ENCODE measurements around the gene NBDY.
"Not testable (repeated sequence)": the region's sequence is repeated elsewhere in the genome, so short reads cannot be mapped to it uniquely, and the experiment has no call there.

NBDY gene, protein sequence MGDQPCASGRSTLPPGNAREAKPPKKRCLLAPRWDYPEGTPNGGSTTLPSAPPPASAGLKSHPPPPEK

DNA sequence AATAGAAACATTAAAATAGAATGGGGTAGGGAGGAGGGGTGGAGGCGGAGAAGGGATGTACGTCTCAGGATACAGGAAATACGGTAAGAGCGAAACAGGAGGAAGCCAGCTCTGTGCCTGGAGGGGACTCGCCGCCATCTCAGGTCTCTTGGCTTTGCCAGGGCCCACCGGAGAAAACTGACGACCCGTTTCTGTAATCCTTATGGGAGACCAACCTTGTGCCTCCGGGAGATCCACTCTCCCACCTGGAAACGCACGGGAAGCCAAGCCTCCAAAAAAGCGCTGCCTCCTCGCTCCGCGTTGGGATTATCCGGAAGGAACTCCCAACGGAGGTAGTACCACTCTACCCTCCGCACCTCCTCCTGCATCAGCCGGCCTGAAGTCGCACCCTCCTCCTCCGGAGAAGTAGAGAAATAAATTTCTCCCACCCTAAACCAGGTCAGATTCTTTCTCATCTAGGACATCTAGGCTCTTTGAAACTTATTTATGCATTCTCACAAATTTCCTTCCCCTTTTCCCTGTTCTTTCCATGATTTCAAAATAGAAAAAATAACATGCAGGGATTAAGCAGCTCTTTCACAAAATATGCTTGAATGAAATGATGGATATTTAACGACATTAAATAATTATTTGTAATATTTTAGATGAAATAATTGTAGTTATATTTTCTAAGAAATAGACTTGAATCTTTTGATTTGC is at the start of gene NBDY:
Gene NBDY (plus strand): TSS at position 92 of the 699 bp plus-strand sequence. CDS start 111 bp downstream, at position 203.
- TF ChIP-seq, protein P1, sequence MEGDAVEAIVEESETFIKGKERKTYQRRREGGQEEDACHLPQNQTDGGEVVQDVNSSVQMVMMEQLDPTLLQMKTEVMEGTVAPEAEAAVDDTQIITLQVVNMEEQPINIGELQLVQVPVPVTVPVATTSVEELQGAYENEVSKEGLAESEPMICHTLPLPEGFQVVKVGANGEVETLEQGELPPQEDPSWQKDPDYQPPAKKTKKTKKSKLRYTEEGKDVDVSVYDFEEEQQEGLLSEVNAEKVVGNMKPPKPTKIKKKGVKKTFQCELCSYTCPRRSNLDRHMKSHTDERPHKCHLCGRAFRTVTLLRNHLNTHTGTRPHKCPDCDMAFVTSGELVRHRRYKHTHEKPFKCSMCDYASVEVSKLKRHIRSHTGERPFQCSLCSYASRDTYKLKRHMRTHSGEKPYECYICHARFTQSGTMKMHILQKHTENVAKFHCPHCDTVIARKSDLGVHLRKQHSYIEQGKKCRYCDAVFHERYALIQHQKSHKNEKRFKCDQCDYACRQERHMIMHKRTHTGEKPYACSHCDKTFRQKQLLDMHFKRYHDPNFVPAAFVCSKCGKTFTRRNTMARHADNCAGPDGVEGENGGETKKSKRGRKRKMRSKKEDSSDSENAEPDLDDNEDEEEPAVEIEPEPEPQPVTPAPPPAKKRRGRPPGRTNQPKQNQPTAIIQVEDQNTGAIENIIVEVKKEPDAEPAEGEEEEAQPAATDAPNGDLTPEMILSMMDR (IDR thresholded peaks at IDR 0.05; ENCODE audit: low read length, missing control alignments), result no peak
- H3K4me3 ChIP-seq (replicated peaks; ENCODE audit: low read depth, low read length), result peak within 1 kb of the TSS; percentile 75
- peak; percentile 57 for DNase-seq (ENCODE audit: low read depth)

DNA sequence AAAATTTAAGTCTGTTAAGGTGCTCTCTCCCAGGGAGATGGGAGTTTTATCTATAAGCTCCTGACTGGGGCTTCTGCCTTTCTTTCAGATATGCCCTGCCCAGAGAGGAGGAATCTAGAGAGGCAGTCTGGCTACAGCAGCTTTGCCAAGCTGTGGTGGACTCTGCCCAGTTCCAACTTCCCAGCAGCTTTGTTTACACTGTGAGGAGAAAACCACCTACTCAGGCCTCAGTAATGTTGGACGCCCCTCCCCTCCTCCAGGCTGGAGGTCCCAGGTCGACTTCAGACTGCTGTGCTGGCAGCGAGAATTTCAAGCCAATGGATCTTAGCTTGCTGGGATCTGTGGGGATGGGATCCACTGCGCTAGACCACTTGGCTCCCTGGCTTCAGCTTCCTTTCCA is 24.5 kb upstream of the NBDY start:
- not testable (repeated sequence) for H3K4me3 ChIP-seq (replicated peaks; ENCODE audit: low read depth, low read length); DNase-seq (ENCODE audit: low read depth)

DNA sequence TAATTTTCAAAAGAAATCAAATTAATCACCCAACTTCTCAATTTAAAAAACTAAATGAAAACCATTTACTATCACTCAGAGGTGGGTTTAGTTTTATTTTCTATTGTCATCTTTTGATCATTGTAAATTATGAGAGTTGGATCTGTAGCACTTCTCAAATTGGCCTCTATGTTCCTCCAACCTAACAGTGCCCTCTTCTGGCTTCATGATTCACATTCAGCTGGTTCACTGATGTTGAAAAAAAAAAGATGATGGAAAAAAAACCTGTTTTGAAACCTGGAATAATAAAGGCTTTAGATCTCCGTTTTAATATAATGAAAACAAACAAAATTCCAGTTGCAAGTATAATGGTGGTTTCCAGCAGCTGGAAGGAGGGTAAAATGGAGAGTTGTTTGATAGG is 2.4 kb upstream of the NBDY start:
- peak; percentile 70 for DNase-seq (ENCODE audit: low read depth)
- TF ChIP-seq, protein P1 (IDR thresholded peaks at IDR 0.05; ENCODE audit: low read length, missing control alignments), result peak; percentile 60
- H3K4me3 ChIP-seq (replicated peaks; ENCODE audit: low read depth, low read length), result no peak overlapping the region

DNA sequence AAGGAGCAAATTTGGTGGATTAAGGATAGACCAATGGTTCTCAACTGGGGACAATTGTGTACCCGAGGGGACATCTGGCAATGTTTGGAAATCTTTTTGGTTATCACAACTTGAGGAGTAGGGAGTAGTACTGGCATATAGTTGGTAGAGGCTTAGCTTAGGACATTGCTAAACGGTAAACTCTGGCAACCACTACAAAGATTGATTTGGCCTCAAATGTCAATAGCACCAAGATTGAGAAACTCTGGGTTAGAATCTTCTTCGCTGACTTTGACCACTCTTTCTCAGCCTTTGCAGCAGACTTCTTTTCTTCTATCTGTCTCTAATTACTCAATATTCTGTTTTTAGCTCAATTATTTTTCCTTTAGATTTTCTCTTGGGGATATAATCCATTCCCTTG is 1.5 kb upstream of the NBDY start:
- TF ChIP-seq, protein P1 (IDR thresholded peaks at IDR 0.05; ENCODE audit: low read length, missing control alignments), result no peak
- DNase-seq (ENCODE audit: low read depth), result no peak
- no peak overlapping the region for H3K4me3 ChIP-seq (replicated peaks; ENCODE audit: low read depth, low read length)

DNA sequence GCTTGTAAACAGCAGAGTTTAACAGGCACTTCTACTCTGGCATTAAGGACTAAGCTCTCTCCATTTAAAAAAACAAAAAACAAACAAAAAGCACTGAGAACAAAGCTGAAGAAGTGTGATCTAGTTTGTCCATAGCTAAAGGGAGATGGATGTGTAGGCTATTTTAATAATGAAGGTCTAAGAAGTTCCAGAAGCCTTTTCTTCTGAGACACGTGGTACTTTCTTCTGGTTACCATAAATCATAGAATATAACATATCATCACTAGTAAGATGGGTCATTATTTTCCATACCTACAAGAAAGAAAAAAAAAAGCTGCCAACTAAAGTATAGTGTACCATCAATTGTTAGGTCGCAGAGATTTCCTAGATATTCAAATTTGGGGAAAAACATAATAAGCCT is 722 bp upstream of the NBDY start:
- TF ChIP-seq, protein P1 (IDR thresholded peaks at IDR 0.05; ENCODE audit: low read length, missing control alignments), result no peak
- H3K4me3 ChIP-seq (replicated peaks; ENCODE audit: low read depth, low read length), result peak overlapping the region; percentile 75
- DNase-seq (ENCODE audit: low read depth), result peak; percentile 22

DNA sequence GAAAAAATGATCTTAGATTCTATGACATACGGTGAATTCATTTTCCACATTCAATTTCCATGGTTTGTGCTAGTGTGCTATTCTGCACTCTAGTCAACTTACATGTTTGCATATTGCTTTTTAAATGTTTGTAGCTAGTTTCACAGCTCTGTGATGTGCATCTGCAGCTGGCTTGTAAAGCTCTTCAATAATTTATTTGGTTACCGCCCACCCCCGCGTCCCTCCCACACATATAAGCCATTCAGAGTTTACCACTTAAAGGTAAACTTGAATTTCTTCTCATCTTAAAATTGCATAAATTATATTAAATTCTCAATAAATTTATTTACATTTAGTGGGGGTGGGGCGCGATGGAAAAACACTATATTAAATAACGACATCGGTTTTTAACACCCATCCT is 291 bp upstream of the NBDY start:
- peak overlapping the region; percentile 75 for H3K4me3 ChIP-seq (replicated peaks; ENCODE audit: low read depth, low read length)
- peak; percentile 26 for DNase-seq (ENCODE audit: low read depth)
- TF ChIP-seq, protein P1 (IDR thresholded peaks at IDR 0.05; ENCODE audit: low read length, missing control alignments), result no peak

DNA sequence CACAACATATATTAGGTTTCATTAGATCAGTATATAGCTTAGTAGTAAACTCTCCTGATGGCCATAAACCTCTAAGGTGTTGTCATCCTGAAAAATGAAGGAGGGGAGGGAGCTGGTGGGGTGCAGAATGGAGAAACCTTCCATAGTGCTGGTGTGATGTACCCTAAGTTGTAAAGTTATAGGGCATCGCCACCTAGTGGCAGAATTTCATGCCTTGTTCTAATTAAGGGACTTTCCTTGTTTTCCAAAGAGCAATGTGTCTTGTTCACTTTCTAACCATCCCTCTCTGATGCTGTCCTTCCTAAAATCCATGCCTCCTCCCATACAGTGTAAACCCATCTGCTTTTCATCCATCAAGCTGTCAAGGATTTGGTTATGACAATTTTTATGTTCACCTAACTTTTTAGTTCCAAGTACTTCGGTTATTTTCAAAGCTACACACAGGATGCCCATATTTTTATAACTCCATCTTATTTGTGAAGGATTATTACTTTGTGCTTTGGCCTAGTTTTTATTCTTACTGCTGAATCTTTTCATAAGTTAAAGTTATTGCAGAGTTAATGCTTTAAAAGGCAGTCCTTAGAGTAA is 4.5 kb downstream of the NBDY start:
- no peak overlapping the region for H3K4me3 ChIP-seq (replicated peaks; ENCODE audit: low read depth, low read length)
- TF ChIP-seq, protein P1 (IDR thresholded peaks at IDR 0.05; ENCODE audit: low read length, missing control alignments), result peak; percentile 53
- peak; percentile 54 for DNase-seq (ENCODE audit: low read depth)

Data from fibroblast of pulmonary artery (primary cell).